GM18526 (cell line): Measurements from ENCODE around the gene CLEC20A.

ENCODE experiments used
- POLR2A ChIP-seq: IDR thresholded peaks from 3 replicates; pipeline ENCODE4 v1.6.1; 2011; ENCODE audit not compliant: insufficient read length; ENCODE audit errors: extremely low read depth

CLEC20A gene

DNA sequence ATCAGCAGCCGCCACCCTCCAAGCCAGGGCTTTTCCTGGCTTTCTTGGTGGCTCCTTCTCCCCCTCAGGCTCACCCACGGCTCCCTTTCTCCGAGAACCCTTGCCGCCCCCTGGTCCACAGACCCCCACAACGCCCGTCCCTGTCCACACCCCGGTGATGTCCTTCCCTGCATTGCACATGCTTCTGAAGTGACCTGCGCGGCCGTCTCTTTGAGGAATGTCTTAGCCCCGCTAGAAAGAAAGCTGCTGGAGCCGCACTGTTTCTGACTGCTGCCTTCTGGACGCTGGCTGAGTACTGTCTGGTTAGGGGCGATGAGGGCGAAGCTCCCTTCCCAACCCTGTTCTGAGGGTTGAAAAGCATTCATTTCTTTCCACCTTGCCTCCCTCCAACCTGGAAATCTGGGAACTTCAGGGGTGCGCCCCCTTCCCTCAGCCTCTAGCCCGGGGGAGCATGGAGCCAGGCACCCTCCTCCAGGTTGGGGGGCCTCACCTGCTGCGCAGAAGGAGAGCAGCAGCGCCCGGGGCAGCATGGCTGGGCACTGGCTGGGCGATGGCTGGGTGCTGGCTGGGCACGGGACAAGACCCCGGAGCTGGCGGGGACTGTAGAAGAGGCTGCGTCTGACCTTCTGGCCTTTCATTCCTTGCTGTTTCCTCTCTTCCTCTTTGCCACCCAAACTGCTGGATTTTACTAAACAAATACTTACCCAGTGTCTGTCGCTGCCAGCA is at the start of gene CLEC20A:
TSS of gene CLEC20A (minus strand) at position 555 of the 726 bp plus-strand sequence. CDS start at position 530, 25 bp downstream.
- no peak for TF ChIP-seq POLR2A

GRCh38 chr1:178544531-178544930 is 47.8 kb upstream of the CLEC20A start:
- no peak for TF ChIP-seq POLR2A

DNA sequence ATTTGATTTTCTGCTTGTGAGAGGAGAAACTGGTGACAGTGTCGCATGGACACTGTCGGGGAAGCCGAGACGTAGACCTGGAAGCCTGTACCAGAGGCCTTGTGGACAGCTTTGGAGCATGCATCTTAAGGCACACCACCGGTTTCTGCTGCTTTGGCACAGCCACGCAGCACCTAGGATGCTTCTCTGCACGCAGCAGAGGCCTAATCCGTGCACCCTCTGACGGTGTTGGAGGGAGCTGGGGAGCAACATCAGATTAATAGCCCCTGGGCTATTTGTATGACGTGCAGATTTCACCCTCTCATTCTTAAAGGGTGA is 46.5 kb upstream of the CLEC20A start:
- no peak for TF ChIP-seq POLR2A

DNA sequence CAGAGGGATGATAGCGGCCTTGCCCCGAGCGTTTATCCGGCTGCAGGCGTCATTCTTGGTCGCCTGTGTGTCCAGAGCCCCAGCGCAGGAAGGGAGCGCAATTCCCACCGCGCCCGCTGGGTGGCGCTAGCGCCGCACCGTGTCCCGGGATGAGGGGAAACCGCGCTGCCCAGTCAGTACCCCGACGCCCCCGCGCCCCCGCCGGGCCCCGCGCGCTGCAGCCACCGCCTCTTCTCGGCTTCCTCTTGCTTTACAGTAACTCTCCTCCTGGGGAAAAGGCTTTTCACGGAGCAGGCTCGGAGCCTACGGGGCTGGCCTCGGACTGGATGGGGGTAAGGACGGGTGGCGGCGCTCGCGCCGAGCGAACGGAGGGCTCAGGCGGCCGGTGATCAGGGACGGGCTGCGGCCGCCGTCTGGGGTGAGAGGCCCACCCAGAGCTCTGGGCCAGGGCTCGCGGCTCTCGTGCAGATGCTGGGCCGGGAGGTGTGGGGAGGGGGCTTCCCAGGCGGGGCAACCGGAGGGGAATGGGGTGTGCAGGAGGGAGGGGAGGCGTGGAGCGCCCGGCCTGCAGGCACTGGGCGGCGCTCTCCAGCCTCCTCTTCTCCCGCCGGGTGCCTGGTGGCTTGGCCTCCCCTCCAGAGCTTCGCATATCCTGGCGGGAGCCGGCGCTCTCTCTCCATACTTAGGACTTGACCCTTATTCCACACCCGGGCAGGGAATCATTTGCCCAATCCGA is 46.0 kb upstream of the CLEC20A start:
- no peak for TF ChIP-seq POLR2A

DNA sequence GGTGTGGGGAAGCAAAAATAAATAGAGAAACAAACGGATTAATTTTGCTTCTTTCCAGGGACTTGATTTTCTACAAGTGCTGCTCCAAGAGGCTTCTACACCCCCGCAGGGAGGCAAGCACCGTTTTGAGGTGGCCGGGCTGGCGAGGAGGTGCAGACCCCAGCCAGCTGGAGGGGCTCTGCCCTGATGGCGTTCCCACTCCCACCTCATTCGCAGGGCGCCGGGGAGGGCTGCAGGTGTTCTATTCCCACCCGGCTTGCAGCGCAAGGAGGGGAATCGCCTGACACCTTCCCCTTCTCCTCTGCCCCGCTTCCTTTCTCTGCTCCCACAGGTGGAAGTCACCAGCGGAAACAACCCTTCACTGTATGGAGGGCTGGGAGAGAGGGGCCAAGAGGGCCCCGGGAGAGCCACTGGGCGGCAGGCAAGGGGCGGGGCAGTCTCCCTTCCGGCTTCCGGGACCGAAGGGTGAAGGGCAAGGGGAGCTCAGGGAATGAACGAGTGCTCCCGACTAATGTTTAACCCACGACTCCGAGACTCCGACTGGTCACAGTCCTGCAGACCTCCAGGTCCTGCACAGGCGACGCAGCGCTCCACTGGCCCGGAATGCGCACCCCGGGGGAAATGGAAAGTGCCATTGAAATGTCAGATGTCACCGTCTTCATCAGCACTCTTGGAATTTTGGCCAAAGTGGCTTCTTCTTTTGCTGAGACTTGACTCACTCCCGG is 45.2 kb upstream of the CLEC20A start:
- TF ChIP-seq POLR2A, result peak; percentile 61

GRCh38 chr1:178541379-178541778 is 44.6 kb upstream of the CLEC20A start:
- no peak for TF ChIP-seq POLR2A

DNA sequence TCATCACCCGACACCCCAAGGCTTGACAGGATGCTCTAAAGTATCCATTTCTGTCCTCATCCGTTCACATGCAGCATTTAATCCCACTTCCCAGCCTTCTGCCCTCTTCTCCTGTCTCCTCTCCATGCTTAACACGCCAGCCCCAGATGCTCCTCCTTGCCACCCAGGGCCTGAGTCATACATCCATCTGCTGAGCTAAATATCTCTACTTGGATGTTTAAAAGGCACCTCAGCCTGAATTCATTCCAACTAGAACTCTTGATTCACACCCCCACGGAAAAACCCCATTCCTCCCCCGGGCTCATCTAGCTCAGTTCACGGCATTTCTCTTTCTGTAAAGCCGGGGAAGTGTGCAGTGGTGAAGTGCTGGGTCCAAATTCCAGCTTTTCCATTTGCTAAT is 43.9 kb upstream of the CLEC20A start:
- no peak for TF ChIP-seq POLR2A

DNA sequence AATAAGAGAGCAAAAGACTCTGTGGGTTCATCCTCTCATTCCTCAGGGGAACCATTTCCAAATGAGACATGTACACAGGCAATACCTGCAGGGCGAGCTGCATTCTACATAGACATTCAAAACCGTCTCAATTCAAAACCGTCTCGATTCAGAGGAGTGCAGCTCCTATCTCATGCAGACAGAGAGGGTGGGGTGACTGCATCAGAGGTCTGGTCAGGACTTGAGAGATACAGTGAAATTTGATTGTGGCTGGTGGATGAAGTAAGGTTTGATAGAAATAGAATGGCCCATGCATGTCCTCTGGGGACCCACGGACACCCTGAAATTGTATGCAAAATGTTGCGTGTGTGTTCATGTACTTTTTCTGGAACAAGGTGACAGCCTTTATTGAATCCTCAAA is 43.4 kb upstream of the CLEC20A start:
- TF ChIP-seq POLR2A, result no peak

- no peak for TF ChIP-seq POLR2A
Observed at GRCh38 chr1:178539291-178539690, 42.5 kb upstream of the CLEC20A start.

DNA sequence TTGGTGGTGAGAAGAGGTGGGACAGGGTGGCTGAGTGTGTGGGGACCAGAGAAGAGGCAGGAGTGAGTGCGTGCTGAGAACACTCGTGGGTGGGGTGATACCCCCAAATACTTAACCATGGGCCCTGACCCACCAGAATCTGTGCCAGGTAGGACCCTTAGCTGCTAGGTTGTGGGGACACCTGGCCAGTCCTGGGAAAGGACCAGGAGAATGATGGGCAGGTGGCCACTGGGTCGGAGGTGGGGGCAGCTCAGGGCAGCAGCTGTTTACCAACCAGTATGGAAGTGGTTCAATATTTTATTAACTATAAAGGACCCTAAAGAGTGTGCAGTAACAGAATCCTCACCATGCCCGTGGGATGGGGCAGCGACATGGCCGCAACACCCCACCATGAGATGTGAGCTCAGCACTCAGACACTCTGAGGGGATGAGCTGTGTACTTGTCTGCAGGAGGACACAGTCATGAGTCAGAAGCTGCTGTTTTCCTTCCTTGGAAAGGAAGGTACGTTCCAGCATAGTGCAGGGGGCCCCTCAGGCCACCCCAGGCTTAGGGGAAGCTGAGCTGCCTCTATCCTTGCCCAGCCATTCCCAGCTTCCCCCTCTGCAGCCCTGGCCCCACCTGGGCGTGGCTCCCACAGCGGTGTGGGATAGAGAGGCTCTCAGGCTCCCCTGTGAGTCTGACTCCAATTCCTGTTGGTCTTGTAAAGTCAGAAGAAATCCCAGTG is 41.6 kb upstream of the CLEC20A start:
- no peak for TF ChIP-seq POLR2A

DNA sequence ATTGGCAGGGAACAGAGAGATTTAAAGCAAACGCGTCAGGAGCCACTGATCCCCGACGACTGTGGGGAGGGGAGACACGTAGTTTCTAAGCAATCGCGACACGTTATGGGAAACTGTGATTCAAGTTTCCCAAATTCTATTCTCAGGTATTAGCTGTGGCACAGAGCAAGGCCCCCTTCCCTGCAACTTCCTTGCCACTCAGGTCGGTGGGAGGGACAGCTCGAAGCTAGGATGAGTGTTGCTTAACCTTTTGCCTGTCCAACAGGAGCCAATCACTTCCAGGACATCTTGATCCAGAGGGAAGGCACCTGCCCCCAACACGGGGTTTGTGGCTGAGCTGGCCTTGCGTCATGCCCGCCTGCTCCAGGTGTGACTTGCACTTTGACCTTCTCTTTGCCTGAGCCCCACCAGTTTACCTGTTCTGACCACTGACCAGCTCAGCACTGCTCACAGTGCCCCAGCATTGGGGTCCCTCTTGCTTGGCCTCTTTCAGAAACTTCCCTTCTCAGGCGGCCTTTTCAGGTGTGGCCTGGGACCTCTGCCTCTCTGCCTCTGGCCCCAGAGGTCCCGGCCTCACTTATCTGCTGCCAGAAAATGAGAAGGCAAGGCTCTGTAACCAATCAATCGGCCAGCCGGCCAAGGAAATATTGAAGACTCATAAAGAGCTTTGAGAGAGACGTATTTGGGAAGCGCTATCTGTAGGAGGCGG is 40.8 kb upstream of the CLEC20A start:
- TF ChIP-seq POLR2A, result no peak

DNA sequence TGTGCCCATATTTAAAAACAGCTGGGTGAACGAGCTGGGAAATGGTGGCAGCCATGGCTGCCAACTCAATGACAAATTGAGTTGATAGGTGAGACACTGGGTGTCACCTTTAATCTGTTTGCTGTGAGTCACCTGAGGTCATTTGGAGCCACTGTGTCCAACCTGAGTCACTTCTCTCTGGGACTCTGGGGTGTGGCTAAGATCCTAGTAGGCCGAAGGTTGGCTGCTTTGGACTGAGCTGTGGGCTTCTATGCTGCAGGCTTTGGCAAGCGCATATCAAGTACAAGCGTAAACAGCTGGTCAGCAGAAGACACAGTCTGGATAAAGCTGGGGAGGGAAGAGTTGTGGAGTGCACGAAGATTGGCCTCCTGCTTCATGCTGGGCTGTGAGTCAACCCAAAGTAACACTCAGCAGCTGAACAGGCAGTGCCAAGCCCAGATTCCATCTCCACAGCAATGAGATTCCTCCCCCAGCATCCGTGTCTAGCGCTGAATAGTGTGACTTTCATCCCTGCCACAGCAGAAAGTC is 40.1 kb upstream of the CLEC20A start:
- no peak for TF ChIP-seq POLR2A

DNA sequence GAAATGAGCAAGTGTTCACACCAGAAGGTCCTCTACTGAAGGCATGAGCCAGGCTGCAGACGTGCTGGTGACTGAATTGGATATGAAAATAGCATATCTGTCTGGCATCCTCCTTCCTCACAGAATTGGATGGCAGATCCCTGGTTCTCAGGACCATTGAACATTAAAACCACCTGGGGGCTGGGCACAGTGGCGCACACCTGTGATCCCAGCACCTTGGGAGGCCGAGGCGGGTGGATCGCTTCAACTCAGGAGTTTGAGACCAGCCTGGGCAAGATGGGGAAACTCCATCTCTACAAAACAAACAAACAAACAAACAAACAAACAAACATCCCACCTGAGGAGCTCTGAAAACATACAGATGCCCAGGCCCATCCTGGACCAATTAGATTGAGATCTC is 39.6 kb upstream of the CLEC20A start:
- no peak for TF ChIP-seq POLR2A

DNA sequence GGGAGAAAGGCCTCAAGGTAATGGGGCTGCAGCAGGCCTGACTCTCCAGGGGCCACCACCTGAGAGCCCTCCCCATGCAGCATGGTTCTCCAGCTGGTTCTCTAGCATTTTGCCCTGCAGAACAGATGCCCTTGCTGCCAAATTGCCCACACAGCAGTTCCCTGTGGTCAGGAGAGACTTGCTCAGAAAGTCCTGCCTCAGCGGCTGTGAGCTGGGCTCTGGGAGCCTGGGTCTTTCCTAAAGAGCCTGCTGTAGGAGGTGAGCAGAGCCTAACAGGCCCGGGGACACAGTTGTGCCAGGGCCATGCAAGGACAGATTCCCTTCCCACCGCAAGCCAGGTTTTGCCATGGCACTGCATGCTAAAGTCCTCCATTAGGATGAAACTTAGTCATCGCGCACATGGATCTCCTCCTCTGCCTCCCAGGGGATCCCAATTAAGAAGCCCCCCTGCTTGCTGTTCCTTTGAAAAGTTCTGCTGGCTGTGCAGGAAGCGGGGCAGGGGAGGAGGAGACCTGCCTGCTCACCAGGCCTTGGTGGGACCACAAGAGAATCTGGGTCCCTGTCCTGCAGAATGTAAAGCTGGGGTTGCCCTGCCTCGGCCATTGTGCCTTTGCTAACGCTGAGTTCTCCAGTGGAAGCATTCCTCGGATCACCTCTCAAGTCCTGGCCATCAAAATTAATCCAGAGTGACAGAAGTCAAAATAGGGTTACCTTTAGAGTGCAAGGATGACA is 37.5 kb upstream of the CLEC20A start:
- TF ChIP-seq POLR2A, result no peak
